Head of caudate nucleus (tissue), 42 donors: ENCODE data around the gene DNAJB12.

Experiments used
- DNase-seq, 42 donors: peaks; one replicate each; pipeline versions ENCODE4 v3.0.0 to v3.0.0-alpha.2; 2020 to 2021; ENCODE audit warnings: mixed read lengths in 7 of 42
- intact Hi-C: fragments of 100-400 bp; cut with DNase I; formaldehyde crosslinking; loops from one replicate; pipeline ENCODE4 v1.15.0; 2022

The DNAJB12 gene

GRCh38 chr10:72322280-72323058, 32.2 kb downstream of the DNAJB12 start:
- no peak for DNase-seq
- intact Hi-C loops, result no loop called here

- intact Hi-C loops, result no loop called here
- DNase-seq, result no peak
These were observed 32.8 kb downstream of the DNAJB12 start for GRCh38 chr10:72322030-72322279.

GRCh38 chr10:72321248-72322029, 33.3 kb downstream of the DNAJB12 start:
- intact Hi-C loops, result no loop called here
- no peak for DNase-seq

GRCh38 chr10:72320676-72321247, 34.0 kb downstream of the DNAJB12 start:
- intact Hi-C loops, result no loop called here

DNA sequence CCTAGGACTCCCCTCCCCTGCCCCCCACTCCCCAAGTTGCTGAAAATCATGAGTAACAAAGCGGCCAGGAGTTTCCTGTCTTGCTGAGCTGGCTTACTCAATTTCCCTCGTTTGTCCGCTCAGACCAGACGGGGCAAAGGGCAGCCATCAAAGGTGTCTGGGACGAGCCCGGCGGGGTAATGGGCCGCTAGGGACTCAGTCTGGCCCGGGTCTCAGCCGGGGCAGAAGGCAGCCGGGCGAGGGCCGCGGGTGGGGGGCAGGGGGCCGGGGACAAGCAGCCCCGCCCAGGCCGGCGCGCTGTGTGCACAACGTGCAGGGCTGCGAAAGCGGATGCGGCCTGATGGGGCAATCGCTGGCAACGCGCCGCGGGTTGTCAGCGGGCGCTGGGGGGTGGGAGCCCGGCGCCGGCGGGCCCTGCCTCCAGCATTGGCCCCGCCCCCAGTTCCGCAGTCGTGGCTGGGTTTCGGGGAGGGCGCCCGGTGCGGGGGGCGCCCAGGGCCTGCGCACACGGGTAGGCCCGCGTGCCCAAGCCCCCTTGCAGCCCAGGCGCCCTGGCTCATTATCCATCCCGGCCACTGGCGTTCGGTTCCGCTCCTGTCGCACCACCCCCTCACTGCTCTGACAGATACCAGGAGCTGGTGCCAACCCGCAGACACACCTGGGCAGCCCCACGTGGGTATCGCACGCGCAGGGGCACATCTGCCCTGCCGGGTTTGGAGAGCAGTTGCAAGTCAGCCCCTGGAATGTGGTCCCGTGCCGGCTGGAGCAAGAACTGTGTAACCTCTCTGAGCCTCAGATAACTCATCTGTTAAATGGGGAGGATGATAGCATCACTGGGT, 35.1 kb downstream of the DNAJB12 start:
- intact Hi-C loops, result no loop called here
- peak; percentile 77 to 94 (median 89) for DNase-seq

More at GRCh38 chr10:72320676-72321247, 34.0 kb downstream of the DNAJB12 start:
- DNase-seq, result peak in 17 of 42 donors; percentile 47 to 84 (median 62)

DNA sequence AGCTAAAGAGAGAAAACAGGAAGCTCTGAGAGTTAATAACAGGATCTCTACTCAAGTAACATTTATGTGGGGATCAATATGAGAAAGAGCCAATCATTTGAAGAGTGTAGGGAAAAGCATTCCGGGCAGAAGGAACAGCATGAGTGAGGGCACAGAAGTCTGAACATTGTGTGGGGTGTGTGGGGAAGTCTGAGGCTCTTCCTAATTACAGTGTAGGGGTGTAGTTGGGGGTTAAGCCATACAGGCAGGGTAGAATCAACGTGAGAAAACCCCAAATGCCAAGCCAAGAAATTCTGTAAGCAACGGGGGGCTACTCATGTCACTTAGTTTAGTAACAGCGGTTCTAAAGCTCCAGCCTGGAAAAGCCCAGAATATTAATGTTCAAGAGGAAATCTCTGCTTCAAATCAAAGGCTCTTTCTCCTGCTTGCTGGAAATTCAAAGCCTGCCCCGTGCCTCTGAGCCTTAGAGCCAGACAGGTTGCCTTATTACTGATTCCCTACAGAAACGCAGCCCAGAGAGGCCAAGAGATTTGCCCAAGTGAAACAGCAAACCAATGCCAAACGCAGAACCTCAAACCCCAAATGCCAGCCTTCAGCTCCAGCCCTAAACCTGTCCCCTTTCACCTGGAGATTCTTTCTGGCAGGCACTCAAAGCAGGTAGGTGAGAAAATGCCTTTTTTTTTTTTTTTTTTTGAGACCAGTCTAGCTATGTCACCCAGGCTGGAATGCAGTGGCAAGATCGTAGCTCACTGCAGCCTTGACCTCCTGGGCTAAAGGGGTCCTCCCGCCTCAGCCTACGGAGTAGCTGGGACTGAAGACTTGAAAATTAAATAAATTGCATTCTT, 36.1 kb downstream of the DNAJB12 start:
- intact Hi-C loops, result no loop called here
- no peak for DNase-seq

DNA sequence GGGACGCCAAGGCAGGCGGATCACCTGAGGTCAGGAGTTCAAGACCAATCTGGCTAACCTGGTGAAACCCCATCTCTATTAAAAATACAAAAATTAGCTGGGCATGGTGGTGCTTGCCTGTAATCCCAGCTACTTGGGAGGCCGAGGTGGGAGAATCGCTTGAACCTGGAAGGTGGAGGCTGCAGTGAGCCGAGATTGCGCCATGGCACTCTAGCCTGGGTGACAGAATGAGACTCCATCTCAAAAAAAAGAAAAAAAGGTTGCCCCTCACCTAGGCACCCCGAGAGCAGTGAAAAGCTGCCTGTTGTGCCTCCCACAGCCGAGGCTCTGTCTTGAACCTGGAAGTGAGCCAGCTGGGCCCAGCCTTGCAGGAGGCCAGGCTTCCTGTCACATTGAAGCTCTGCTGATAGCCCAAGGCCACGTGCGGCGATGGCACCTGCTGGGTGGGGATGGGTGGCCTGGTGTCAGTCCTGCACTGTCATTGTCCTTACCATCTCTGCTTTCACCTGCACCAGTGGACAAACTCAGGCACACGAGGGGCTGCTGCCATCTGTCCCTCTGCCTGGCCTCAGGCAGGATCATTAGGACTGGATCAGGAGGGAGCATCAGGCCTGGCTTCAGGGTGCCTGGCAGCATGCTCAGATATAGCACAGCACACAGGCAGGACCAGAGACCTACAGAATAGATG, 37.8 kb downstream of the DNAJB12 start:
- intact Hi-C loops, result no loop called here
- DNase-seq, result peak in 22 of 42 donors; percentile 35 to 76 (median 62)

- DNase-seq, result no peak
- intact Hi-C loops, result no loop called here
These were observed 38.4 kb downstream of the DNAJB12 start for GRCh38 chr10:72316386-72316700.

- intact Hi-C loops, result no loop called here
These were observed 38.9 kb downstream of the DNAJB12 start for GRCh38 chr10:72315611-72316385.

DNA sequence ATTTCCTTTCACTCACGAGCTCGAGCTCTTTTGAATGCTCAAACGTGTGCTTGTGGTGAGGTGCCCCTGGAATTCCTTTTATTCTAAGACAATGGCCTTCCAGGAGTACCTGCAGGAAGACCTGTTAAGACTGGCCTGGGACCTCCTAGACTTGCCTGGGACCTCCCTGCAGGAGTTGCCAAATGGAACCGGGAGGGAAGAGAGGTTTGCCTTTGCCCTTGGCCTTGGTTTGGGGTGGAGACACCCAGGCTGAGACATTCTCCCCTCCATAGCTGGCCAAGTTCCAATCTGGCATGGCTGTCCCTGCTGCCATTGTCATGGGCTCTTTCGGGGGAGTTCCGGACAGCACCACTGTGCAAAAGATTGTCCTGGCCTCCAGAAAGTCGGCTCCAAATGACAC, 39.7 kb downstream of the DNAJB12 start:
- intact Hi-C loops, result no loop called here
- no peak for DNase-seq

More at GRCh38 chr10:72315611-72316385, 38.9 kb downstream of the DNAJB12 start:
- DNase-seq, result no peak

- DNase-seq, result no peak
- intact Hi-C loops, result no loop called here
These were observed 40.5 kb downstream of the DNAJB12 start for GRCh38 chr10:72314263-72314662.

- intact Hi-C loops, result no loop called here
These were observed 41.8 kb downstream of the DNAJB12 start for GRCh38 chr10:72312865-72313391.

DNA sequence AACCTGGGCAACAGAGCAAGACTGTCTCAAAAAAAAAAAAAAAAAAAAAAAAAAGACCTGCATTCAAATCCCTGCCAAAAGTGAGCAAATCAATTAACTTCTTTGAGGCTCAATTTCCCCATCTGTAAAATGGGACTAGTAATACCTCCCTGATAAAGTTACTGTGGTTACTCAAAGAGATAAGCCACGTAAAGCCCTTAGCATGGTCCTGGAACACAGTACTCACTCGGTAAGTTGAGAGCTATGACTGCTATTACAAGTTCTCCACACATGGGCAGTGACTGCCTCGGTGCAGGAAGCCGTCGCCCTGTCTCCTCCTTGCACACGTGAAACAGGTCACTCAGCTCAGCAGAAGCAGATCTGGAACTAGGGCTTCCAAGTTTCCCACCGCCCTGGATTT, 43.1 kb downstream of the DNAJB12 start:
- intact Hi-C loops, result no loop called here
- no peak for DNase-seq

More at GRCh38 chr10:72312865-72313391, 41.8 kb downstream of the DNAJB12 start:
- no peak for DNase-seq

GRCh38 chr10:72310636-72311035, 44.1 kb downstream of the DNAJB12 start:
- intact Hi-C loops, result no loop called here
- DNase-seq, result peak in 17 of 42 donors; percentile 34 to 74 (median 58)

DNA sequence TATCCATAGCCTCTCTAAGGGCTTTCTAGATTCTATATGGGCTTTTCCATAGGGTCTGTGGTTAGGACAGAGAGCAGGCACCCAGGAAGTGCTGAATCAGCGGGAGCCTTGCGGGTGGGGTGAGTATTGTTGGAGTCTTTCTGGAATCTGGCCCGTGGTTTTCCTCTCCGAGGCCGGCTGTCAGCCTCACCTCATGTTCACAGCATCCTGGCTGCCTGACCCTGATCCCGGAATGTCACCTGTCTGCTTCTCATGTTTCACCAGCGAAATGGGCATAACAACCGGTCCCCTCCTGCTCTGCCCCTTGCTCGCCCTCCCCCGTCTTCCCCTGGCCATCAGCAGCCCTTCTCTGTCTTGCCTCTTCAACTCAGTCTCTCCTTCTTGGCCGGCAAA, 44.5 kb downstream of the DNAJB12 start:
- intact Hi-C loops, result no loop called here
- no peak for DNase-seq

DNA sequence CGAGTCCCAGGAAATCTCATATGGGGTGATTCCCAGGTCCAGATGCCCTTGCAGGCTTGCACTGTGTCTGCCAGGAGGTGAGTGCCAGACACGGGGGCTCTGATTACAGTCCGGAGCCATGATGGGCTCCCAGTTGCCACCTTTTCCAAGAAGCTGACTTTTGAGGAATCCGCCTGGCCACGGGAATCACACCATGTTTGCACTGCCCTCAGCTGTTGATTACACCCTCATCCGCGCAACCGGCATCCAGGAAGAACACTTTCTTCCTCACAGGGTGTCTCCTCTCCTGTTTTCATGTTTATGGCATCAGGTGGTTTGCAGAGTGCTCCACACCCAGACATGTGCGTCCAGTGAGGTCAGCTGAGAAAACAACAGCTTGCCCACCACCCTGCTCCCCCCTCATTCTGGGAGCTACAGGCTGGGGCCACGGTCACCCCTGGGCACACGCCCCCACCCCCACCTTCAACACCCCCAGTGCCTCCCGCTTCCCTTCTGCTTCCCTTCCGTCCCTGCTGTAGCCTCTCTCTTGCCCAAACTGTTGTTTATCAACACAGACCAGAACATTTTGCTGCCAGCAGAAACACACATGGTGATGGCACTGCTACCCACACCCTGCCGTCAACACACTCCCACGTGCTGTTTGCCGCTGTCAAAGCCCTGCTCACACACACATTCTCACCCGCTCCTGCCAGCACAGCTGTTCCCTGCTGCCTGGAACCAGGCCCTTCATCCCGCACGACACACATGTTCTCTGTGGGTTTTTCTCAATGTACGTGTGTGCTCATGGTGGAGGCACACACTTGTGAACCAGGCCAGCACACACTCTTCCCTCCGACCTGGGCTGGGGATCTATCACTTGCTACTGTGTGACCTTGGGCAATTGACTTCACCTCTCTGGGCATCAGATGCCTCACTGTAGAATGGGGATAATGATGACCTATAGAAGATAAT, 45.2 kb downstream of the DNAJB12 start:
- intact Hi-C loops, result no loop called here
- peak; percentile 53 to 89 (median 76) for DNase-seq
